GM12874 (cell line): Measurements from ENCODE around the gene CDK3.

Experiments used
- CTCF ChIP-seq: IDR thresholded peaks from 2 replicates; pipeline ENCODE4 v1.5.1; 2011; ENCODE audit warnings: low read depth, mild to moderate bottlenecking, control low read depth, low read length, moderate library complexity; ENCODE audit not compliant: insufficient read depth

Gene CDK3

GRCh38 chr17:76022285-76022684, 21.6 kb downstream of the CDK3 start:
- no peak for TF ChIP-seq CTCF

- no peak for TF ChIP-seq CTCF
These were observed 22.6 kb downstream of the CDK3 start for GRCh38 chr17:76022973-76023899.

DNA sequence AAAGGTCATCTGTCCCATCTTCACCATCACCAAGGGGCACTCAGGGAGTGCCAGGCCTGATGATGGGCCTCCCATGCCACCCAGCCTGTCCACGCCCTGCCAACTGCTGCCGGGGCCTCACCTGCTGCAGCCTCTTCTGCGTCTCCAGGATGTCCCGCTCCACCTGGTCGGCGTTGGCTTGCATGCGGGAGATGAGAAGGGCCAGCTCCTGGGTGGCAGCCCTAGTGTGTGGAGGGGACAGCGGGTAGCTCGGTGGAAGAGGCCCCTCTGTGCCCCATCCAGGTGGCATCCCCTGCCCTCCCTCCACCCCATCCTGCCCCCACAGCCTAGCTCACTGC, 23.2 kb downstream of the CDK3 start:
- TF ChIP-seq CTCF, result no peak

GRCh38 chr17:76024353-76024752, 23.7 kb downstream of the CDK3 start:
- TF ChIP-seq CTCF, result no peak

DNA sequence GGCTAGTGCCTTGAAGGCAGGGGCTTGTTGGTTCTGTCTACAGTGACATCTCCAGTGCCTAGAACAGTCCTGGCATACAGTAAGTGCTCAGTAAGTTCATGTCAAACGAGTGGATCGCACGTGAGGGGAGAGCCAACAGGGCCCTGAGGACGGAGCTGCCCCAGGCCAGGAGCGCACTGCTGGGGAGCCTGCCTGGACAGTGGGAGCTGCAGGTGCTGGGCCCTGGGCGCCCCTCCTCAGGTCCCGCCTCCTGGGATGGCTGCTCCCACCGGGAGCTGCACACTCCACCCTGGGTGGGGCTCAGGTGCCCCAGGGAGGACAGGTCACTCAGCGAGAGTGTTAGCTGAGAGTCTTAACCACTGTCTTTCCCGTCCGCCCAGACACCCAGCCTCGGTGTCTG, 24.6 kb downstream of the CDK3 start:
- no peak for TF ChIP-seq CTCF

DNA sequence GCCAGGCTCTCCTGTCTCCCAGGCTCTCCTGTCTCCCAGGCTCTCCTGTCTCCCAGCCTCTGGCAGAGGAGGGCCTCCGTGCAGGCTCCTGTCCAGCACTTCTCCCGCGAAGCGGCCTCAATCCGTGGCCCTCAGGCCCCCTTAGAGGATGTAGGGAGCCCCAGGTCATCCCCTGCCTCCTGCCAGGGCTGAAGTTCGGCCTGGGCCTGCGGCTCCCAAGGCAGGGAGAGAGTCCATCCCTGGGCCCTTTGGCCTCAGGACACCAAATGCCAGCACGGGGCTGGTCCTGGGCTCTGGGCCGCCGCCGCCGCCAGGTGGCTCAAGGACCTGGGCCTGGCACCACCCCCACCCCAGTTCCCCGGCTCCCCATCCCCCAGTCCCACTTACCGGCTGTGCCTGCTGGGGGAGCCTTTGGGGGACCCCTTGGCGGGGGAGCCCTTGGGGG, 26.1 kb downstream of the CDK3 start:
- TF ChIP-seq CTCF, result no peak

GRCh38 chr17:76027159-76027839, 26.6 kb downstream of the CDK3 start, which contains the start of gene EVPL:
EVPL (minus strand) TSS chr17:76027306; CDS start chr17:76027198, 108 bp downstream.
- TF ChIP-seq CTCF, result no peak
